HG03575 (cell line): ENCODE data around the gene SETBP1.

ENCODE experiments used
- ATAC-seq: cut with Tn5 transposase; IDR thresholded peaks from one replicate; pipeline ENCODE4 v1.9.1; 2021; ENCODE audit not compliant: unreplicated experiment, insufficient number of reproducible peaks, low FRiP score; ENCODE audit errors: extremely low read depth

SETBP1 gene

DNA sequence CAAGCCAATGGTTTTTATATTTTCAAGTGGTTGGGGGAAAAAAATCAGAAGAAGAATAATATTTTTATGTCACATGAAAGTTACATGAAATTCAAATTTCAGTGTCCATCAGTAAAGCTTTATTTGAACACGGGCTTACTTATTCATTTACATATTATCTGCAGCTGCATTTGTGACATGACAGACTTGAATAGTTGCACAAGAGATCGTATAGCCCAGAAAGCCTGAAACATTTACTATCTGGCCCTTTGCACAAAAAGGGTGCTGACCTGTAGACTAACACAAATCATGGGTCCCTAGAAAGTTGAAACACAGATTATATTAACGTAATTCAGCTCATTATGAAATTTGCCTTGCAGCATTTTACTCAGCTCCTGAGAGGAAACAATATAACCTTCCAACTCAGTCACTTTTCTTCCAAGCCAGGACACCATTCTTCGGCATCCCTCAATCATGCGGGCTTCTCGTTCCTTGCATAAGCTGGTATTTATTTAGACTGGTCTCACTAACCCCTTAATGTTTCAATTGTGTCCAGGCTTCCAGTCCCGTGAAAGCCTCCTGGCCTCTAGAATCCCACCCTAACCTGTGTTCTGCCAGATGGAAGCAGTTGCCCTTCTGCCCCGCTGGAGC is 402.7 kb downstream of the SETBP1 start:
- no peak for ATAC-seq

DNA sequence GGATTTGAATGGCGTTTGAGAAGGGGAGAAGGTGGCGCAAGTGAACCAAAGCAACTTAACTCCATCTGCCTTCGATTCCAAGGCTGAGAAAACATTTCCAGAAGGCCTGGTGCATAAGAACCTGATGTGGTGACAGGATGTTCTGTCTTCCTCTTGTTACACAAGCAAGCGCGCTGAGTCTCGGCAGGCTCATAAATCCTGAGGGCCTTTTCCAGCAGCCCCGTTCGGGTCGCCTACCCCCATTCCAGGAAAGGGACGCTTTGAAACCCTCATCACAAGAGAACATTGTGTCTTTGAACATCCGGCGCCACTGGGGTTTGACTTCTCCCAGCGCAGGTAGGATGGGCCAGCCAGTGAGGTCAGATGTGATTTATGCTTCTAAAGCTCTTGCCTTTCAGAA is 403.5 kb downstream of the SETBP1 start:
- no peak for ATAC-seq

DNA sequence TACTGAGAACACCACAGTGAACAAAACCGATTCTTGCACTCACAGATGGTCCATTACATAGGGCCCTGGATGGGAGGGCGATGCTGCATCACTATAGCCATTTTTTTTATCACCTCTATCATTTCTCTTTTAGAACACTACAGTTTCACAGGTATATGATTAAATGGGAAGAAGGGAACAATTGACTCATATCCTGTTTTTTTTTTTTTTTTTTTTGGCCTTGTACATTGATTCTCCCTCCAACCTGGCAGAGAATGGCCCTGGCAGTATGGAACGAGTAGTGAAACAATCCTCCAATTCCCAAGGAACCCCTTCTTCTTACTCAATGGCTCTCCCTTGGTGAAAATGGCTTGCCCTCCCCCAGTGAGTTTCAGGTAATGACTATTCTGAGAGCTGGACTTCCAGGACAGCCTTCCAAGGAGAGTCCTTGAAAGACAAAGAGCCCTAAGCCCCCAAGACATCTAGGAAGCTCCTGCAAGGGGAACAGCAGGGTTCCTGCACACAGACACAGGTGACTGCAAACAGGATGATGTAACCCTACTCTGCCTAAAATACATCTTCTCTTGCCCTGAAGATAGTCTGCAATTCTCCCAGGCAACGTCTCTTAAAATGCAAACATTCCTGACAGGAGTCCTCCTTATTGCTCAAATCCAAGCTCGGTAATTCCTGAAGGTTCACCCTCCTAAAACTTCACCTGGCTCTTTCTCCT is 405.4 kb downstream of the SETBP1 start:
- ATAC-seq: no peak

DNA sequence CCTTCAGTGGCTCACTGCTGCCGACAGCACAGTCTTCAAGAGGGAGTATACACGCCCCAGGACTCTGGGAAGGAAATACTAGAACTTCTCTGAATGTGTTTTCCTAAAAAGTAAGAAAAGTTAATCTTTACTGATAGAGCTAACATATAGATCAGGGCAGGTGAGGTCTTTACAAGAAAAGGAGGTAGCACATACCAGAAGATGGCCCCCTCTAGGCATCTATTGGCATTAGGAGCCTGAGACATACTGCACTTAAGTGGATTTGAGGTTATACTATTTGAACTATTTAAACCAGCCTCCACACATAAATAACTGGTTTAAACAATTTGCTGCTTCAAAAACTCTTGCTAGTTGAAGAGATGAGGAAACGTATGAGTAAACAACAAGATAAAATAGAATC is 406.1 kb downstream of the SETBP1 start:
- ATAC-seq: no peak

DNA sequence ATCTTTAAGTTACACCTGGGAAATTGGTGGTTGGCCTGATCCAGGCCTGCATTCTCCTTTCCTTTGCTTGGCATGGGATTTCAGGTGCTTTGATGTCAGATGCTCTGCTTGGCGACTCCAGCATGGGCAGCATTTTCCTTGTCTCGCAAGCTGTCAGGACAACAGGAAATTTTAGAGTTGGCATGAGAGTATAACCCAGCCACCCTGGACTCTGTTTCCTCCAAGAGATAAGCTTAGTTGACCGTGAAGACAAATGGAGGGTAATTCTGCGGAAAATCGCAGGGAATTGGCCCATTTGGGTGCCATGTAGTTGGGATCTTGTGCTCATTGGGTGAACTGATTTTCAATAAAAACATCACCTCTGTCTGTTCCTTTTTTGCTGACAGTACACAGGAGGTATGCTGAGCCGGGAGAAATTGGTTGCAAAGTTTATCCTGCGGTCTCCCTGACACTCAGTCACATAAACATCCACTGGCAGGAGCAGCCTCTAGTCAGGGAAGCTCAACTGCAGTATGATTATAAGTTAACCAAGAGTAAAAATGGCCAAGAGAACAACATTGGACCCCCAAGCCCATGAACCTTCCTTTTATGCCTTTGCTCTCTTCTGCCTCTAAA is 409.9 kb downstream of the SETBP1 start:
- no peak for ATAC-seq

DNA sequence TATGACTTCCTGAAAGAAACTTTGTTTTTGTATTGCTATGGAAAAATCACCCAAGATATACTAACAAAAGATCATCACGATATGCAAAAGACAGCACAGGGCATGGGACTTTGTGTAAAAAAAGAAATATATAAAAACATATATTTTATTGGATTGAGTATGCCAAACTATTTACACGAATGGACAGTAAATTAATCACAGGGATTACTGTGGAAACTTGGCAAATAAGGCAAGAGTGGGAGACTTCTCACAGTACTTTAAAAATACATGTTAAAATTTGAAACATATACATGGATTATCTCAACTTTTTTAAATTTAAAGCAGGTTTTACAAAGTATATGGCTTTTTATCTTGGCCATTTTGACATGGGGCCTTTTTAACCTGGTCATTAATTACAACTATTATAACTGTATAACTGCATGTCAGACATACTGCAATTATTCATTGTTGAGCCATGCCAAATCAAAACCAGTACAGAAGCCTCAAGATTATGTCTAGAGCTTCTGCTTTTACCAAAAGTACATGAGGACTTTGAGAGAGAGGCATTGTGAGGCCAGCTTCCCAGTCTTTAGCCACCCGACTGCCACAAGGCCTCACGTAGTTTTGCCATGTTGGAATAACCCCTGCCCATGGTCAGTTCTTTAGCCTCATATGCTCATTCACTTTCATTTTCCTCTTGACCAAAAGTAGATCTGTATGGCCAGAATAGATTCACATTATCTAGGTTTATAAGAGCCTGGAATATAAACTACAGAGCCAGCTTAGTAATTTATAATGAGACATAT is 419.8 kb downstream of the SETBP1 start:
- ATAC-seq: no peak

DNA sequence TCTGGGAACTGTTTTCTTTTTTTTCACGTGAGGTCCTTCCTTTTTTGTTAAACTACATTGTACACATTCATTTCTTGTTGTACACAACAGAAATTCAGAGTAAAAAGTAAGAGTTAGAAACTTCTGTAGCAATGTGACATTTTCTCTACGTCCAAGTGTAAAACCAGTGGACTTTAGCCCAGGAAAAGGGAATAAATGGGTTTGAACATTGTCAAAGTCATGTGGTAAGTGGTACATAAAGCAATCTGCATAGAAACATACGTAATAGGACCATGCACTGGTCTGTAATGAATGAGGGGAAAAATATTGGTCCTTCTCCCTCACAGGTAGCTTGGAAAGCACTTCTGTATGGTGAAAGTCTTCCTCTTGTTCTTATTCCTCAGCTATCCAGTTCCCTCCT is 421.4 kb downstream of the SETBP1 start:
- no peak for ATAC-seq

DNA sequence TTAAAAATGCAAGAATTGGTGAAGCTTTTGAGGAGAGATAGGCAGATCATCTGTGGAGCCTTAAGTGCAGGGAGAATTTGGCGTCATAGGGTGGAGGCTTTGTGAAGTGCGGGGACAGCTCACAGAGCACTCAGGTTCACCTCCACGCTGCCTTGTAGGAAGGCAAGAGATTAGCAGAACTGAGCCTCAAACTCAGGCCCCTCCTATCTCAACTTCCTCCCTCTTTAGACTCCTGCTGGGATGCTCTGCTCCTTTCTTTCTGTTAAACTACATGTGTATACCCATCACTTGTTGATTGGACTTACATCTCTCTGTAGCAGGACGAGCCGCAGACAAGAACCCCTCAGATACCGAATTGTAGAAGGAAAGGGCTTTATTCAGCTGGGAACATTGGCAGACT is 422.2 kb downstream of the SETBP1 start:
- no peak for ATAC-seq

DNA sequence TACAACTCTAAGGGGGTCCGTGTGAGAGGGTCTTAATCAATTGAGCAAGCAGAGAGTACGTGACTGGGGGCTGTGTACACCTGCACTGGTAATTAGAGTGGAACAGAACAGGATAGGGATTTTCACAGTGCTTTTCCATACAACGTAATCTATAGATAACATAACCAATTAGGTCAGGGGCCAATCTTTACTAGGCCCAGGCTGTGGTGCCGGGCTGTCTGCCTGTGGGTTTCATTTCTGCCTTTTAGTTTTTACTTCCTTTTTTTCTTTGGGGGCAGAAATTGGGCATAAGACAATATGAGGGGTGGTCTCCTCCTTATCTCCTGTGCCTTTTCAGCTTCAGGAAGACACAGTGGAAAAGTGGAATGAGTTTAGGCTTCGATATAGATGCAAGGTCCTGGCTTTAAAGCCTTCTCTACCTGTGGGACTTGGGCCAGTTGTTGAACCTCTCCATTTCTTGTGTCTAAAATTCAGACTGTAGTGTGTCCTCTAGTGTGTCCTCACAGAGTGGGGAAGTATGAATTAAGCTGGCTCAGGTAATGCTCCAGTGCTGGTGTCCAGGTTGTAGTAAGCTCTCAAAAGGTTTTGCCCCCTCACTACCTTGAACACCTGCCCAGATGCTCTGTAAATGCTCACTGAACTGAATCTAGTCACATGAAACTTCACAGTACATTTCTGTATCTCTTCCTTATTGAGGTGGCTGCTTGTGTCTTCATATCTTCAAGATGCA is 422.8 kb downstream of the SETBP1 start:
- ATAC-seq: no peak

DNA sequence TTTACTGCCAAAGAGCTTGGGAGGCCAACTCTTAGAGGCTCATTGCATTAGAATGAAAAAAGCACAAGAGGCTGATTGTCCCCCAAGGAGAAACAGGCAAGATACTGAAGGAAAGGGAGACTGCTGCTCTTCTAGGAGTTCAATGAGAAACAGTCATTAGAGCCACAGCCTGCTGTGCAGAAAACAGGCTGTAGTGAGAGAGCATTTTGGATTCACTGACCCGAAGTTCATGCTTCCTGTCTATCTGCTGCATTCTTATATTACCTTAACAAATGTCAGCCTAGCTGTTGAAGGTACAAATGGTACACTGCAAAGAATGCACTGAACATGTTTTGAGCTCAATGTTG is 423.3 kb downstream of the SETBP1 start:
- ATAC-seq: no peak

DNA sequence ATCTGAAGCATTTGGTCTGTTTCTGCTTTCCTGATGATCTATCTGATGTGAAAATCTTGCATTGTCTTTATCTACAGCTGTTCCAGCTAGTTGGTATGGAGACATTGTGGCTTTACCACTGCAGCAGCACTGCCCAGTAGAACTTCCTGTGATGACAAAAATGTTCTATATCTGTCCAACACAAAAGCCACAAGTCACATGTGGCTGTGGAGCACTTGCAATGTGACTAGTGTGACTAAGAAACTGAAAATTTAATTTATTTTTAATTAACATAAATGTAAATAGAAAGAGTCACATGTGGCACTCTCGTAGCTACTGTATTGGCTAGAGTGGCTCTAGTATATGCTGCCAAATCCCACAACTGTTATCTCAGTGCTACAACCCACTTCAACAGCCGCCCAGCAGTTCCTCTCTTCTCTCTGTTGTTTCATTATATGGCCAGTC is 425.7 kb downstream of the SETBP1 start:
- ATAC-seq: peak; percentile 90

DNA sequence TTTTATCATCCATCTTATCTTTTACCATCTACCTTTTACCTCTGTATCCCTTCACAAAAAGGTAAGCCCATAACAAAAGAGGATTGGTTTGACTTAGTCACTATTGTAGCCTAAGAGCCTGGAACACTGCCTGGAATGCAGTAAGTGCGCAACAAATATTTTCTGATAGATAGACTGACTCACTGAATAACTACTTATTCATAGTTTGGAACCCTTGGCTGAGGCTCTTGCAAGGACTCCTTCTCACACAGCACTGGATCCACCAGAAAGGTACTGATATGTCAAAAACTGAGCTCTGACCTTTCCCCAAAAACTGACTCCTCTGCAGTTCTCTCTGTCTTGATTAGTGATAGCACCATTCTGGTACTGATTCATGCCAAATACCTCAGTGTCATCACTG is 426.7 kb downstream of the SETBP1 start:
- ATAC-seq: no peak

DNA sequence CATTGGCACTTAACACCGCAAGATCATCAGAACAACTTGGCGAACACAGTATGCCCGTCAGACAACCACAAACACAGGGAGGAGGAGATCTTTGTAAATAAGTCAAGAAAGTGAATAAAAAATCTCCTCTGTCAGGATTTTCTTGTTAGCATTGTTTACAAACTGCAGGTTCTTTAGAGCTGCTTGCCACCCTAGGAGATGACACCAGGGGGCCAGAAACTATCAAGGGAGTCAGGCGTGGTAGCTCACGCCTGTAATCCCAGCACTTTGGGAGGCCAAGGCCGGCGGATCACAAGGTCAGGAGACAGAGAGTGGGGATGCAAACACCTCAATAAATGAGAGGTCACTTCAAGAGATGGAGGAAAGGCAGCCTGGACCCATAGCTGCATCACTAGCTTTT is 428.1 kb downstream of the SETBP1 start:
- ATAC-seq: no peak

DNA sequence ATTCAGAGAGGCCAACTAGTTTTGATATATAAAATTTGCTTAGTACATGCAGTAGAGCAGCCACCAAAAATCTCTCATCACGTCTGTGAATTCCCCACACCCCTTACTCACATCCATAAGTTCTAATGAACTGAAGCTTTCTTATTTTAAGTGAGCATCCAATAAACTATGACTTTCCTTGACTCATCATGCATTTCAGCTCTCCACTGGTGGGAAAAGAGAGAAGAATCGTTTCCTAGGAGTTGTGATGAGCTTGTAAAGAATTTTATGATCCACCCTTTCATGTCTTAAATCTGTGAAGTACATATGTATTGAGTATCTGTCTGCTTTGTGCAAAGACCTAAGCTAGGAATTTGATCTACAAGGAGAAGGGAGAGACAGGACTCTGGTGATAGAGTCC is 428.6 kb downstream of the SETBP1 start:
- no peak for ATAC-seq

DNA sequence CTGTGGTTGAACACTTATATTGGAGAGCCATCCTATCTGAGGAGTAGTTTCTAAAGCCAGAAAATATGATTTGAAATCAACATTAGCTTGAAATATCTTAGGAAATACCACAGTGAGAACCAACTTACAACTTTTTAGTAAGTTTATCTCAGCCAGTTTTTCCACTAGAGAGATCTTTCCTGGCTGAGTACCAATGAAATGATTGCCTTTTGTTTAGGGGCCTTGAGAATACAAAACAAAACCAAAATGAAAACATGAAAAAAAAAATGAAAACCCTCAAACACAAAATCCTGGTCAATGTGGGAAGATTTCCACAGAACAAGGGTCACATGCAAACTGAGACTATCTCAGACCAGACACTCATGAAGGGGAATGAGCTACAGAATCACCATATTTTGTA is 429.0 kb downstream of the SETBP1 start:
- ATAC-seq: no peak

DNA sequence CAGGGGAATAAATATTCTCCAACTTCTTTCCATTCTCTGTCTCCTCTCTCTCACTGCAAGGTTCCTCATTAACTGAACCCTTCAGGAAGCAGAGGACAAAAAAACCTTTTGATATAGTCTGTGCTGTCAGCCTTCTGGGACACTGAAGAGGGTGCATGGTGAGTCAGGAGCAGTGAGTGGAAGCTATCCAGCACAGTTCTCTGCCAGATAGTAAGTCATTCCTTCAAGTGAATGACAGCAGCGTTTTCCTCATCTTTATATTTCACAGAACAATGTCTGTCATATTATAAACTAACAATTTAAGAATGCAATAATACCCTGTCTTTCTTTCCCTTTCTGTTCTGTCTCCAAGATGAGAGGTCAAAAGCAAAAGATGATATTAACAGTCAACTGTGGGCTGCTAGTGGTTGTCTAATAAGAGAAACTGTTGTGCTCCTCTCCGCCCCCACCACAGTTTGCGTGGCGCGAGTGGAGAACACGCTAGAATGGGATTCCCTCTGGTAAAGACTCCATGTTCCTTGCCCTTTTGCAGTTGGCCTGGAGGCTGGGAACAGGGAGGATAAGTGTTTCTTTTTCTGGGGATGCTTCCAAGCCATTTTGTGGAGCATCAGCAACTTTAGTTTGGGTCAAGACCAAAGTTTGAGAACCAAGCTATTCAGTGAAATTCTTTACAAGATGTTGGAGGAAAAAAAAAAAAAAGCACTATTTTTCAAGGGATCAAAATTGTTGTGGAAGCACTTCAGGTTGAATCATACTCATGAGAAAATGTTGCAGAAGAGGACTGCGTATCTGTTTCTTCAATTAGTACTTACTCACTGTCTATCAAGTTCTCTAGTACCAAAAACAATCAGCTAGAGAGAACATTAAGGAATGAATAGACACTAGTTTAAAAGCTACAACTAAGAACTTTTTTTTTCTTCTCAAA is 430.2 kb downstream of the SETBP1 start:
- ATAC-seq: no peak

DNA sequence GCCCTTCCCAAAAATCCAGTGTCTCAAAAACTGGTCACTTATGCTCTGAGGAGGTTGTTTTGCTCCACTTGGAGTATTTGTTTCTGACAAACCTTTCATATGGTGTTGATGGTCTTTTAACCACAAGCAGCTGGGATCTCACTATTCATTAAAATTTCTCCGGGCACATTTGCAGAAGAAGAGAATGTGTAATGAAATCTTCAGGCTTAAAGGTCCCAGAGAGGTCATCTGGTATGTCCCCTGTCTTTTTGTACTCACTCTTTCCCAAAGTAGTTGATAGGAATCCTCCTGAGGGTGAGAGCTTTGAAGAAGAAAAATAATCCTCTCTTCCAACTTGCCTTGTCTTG is 430.8 kb downstream of the SETBP1 start:
- no peak for ATAC-seq

DNA sequence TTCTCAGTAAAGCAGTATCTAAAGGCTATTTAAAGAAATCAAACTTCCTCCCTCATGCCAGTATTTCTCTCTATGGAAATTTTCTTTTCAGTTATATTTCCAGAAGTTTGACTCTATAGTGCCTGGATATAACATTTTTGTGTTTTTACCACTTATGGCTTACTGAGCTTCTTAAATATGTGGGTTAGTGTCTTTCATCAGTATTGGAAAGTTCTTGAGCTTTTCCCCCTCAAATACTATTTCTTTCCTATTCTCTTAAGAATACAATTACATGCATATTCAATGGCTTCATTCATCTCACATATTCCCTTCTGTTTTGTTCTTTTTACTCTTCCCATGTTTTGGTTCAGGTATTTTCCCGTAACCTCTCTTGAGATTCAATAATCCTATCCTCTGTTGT is 432.0 kb downstream of the SETBP1 start:
- no peak for ATAC-seq
